NCI-H748 (cell line): ENCODE measurements around the gene LHX2.

Experiments
- DNase-seq: peaks from one replicate; lab custom pipeline; 2025; ENCODE audit not compliant: unreplicated experiment; lab: John Stamatoyannopoulos, UW

LHX2 gene

GRCh38 chr9:124029617-124030016, 18.0 kb downstream of the LHX2 start:
- DNase-seq = no peak

GRCh38 chr9:124030969-124031451, 19.4 kb downstream of the LHX2 start:
- DNase-seq = no peak

- no peak for DNase-seq
These were observed 20.7 kb downstream of the LHX2 start for GRCh38 chr9:124032247-124032646.

- no peak for DNase-seq
These were observed 21.8 kb downstream of the LHX2 start for GRCh38 chr9:124033348-124033747.

DNA sequence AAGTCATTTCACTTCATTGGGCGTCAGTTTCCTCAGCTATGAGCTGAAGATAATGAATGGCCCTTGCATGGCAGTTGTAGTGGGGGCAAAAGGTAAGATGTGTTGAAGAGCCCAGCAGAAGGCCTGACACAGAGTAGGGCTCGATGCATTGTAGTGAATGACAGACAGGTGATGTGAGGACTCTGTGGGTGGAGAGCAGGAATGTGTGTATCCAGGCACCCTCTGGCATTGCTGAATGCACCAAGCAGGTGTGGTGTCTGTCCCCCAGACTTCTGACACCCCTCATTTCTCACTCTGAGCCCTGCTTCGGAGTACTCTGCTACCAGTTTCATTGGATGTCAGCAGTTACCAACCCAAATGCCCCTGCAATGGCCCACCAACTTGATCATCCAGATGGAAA, 22.4 kb downstream of the LHX2 start:
- no peak for DNase-seq

DNA sequence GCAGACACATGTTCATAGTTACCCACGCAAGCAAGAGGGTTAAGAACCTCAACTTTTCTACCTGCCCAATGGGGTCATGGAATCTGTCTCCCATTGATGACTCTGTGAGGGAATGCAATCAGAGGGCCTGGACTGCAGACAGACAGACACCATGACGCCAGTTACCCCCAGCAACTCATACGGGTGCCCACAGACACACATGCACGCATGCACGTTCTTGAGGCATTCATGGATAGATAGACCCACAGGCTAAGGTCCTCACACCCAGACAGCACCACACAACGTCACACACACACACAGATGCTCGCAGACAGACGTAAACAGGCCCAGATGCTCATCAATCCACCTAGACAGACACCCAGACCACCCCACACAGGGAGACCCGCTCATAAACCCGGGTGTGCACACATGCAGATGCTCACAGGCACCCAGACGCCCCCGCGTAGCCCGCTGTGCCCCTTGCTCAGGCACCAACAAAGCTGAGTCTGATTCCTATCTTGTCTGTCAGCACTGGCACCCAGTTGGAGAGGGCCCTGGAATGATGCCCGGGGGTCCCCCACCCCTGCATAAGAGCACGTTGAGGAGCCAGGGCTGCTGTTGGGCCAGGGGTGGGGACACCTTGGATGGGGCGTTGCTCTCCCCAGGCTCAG, 23.6 kb downstream of the LHX2 start:
- no peak for DNase-seq

- no peak for DNase-seq
These were observed 25.0 kb downstream of the LHX2 start for GRCh38 chr9:124036578-124036977.

DNA sequence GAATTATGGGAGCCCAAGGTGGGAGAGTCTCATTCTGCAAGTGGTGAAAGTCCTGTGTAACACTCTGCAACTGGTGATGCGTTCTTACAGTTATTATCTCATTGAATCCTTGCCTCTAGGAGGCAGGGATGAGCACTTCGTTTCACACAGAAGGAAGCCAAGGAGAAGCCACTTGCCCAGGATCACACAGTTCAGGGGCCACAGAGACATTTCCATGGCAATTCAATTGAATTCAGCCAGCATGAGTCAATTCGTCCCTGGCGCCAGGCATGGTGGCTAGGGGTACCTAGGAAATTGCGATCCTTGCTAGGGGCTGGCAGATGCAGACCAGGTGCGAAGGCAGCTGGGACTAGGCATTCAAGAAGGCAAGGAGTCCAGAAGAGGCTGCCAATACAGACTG, 26.2 kb downstream of the LHX2 start:
- DNase-seq = no peak

DNA sequence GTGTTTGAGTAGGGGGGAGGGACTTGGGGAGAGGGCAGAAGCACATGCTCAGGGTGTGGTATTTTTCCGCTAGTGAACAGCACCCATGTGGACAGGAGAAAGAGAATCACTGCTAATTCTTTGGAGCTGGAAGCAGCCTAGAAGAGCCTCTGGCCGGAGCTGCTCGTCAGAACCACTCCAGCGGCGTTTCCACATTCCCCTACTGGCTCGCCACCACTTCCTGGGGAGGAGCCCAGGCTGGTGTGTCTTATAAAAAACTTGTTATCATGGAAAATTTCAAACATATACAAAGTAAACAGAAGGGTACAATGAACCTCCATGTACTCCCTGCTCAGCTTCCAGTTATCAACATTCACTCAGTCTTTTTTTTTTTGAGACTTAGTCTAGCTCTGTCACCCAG, 26.7 kb downstream of the LHX2 start:
- no peak for DNase-seq

- DNase-seq = no peak
These were observed 27.4 kb downstream of the LHX2 start for GRCh38 chr9:124038790-124039633.

DNA sequence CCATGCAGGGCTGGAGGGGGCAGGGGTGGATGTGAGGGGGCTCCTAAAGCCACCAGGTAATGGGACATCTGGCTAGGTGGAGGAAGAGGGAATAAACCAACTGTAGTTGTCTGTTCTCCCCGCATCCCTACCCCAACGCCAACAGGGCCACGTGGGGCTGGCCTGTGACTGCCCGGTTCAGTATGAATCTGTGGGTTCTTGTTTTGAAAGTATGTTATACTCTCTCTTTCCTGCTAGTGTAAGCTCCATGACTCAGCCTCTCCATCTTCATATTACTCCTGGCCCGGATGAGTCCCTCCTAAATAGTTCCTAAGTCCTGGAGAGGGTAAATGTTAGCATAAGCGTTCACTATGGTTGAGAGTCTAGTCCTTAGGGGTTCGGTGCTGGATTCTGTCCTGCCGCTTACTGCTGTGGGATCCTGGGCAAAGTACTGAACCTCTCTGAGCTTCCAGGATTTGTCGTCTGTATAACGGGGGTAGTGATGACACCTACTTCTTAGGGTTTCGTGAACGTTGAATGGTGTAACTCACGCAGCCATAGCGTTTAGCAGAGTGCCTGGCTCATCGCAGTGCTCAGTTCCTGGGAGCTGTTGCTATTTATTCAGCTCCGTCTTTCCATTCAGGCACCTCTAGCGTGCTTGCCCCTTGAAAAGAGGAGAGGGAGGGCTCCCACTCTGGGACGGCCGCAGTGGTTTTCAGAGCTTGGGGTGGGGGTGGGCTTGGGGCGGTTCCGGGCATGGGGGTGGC, 28.8 kb downstream of the LHX2 start:
- peak; percentile 44 for DNase-seq

DNA sequence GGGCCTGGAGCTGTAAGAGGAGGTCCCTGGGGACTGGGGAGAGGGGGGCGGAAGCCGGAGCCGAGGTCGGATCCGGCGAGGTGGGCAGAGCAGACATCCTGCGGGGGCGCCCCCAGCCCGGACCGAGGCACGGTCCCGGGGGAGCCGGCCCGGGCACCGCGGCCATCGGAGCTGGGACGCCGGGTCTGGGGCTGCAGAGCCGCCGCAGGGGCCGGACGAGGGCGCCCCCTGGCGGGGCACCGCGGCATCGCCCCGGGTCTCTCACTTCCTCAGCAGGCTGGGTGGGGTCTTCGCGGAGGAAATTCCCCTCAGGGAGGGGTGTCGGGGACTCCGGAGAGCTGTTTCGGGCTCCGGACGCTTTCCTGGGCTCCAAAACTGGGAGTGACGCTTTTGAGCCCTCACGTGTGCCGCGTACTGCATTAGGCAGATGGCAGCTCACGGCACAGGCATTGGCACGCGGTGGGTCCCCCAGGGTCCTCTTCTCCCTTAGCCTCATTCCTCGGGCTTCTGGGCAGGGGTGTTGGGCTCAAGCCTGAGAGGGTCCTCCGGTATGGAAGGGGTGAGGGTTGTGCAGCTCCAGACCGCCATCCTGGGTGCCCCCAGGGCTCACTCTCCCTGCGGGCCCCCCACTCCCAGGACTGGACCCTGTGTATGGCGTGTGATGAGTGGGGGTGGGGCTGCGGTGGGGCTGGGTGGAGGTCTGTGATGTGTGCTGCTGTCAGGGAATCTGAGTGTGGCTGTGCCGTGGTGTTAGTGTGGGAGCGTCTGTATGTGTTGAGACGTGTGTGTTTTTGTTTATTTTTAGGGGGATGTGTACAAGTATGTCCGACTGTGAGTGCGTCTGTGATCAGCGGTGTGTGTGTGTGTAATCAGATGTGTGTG, 29.6 kb downstream of the LHX2 start:
- peak; percentile 44 for DNase-seq

GRCh38 chr9:124041817-124042116, 30.2 kb downstream of the LHX2 start:
- peak; percentile 17 for DNase-seq

DNA sequence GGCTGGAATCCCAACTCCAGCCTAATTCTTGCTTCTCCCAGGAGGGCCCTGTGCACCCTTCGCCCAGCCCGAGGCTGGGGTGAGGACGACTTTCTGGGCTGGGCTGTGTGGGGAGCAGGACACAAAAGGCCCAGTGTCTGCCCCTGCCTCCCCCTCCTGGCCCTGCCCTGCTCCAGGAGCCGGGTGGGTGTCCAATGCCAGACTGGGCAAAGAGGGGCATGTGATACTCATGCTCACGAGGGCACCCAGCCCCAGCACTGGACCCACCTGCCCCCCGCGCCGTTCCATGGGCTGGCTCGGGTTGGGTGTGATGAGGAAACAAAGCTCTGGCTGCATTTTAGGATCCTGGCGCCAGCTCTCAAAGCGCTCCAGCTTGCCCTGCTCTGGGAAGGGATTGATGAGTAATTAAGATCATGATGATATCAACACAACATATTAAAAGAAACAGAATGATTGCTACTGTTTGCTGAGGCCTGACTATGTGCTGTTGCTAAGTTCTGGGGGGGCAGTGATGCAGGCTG, 30.7 kb downstream of the LHX2 start:
- DNase-seq = peak; percentile 28

DNA sequence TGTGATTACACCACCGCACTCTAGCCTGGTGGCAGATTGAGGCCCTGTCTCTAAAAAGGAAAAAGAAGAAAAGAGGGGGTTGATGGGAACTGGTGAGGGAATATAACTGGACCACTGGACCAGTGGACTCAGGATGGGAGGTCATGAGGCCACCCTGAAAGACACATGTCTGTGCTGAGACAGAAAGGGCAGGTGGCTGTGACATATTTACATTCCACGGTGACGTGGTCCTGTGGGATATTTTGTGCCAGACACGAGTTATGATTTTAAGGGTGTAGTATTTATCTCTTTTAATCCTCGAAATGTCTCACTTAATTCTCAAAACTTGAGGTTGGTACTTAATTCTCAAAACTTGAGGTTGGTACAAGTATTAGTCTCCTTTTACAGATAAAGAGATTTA, 32.9 kb downstream of the LHX2 start:
- DNase-seq = no peak

GRCh38 chr9:124045076-124045829, 33.7 kb downstream of the LHX2 start:
- peak; percentile 61 for DNase-seq

DNA sequence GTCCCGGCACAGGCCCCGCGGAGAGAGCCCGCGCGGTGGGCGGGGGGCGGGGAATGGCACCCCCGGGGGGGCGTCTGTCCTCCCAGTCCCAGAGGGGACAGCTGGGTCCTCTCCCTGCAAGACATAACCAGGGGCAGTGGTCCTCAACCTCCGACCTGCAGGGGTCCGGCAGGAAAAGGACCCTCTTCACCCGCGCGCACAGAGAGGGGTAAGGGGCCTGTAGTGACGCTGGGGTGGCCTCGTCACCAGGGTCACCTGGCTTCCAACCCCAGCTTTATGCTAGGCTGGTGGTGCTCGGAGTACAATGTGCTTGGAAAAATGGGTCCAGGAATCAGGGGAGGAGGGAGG, 34.2 kb downstream of the LHX2 start:
- no peak for DNase-seq

GRCh38 chr9:124046189-124046588, 34.6 kb downstream of the LHX2 start:
- no peak for DNase-seq

- no peak for DNase-seq
These were observed 35.7 kb downstream of the LHX2 start for GRCh38 chr9:124047251-124047672.

GRCh38 chr9:124050955-124051354, 39.4 kb downstream of the LHX2 start:
- DNase-seq = no peak
